HG03520 (cell line): ENCODE measurements around the gene ZDHHC7.

Experiments used
- ATAC-seq: cut with Tn5 transposase; IDR thresholded peaks from one replicate; pipeline ENCODE4 v1.9.1; 2021; ENCODE audit warnings: mild to moderate bottlenecking, moderate library complexity; ENCODE audit not compliant: unreplicated experiment

Gene ZDHHC7

DNA sequence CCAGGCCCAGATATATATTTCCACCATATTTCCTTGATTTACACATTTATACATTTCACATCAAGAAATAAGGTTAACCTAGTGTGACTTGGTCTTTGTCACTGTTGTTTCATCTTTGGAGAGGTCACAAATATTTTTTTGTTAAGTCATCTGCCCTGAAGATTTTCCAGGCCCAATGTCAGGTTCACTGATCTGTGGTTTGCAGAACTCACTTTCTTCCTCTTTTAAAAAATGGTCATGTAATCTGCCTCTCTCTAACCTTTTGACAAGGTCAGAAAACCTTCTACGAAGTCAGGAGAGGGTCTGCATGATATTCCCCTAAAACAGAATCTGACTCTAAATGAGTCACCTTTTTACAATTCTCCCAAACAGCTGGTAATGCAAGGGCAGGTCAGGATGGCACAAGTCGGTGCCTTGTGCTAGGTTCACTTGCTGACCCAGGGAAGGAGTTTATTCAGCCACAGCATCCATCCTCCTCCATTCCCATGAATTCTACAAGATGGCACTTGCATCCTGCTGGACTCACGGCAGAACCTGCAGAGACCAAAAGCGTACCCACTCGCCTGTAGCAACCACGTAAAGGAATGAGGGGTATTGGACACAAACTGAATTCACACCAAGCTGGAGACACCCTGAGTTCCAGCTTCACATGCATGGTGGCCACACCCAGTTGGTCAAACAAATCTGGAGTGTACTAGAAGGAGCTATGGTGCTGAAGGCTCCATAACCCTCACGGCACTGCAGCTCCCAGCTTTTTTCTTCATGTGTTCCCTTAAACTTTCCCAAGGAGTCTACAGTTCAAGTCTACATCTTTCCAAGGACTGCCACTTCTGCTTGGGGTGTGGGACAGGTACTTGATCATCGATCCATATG lies 14.7 kb upstream of the ZDHHC7 start:
- ATAC-seq = no peak

GRCh38 chr16:85019659-85020245 lies 8.4 kb upstream of the ZDHHC7 start:
- ATAC-seq = no peak

- ATAC-seq = no peak
Observed at GRCh38 chr16:85018529-85019236, 7.3 kb upstream of the ZDHHC7 start.

DNA sequence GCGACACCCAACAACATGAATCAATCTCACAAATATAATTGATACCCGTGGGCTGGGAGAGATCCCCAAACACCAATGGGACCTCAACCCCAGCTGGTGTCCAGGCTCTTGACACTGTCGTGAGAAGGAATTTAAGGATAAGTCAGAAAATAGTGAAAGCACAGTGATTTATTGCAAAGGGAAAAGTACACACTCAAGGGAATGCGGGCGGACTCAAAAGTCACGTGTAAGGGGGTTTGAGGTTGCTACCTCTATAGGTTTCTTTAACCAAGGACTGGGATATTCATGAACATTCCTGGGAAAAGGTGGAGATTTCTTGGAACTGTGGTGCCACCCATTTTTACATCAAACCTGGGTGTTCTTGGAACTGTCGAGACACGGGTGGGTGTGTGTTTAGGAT lies 6.3 kb upstream of the ZDHHC7 start:
- ATAC-seq = no peak

DNA sequence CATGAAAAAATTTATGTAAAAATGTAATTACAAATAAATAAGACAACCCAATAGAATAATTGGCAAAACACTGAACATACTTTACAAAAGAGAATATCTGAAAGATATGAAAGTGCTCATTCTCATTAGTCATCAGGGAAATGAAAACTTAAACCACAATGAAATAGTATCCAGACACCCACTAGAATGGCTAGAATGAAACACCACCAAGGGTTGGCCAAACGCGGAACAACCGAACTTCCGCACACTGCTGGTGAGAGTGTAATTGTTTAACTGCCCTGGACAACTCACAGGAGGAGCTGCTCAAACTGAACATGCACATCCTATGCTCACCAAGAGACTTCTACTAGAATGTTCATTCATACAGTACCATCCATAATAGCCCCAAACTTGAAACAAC lies 5.8 kb upstream of the ZDHHC7 start:
- ATAC-seq = no peak

- no peak for ATAC-seq
Observed at GRCh38 chr16:85015481-85016187, 4.3 kb upstream of the ZDHHC7 start.

DNA sequence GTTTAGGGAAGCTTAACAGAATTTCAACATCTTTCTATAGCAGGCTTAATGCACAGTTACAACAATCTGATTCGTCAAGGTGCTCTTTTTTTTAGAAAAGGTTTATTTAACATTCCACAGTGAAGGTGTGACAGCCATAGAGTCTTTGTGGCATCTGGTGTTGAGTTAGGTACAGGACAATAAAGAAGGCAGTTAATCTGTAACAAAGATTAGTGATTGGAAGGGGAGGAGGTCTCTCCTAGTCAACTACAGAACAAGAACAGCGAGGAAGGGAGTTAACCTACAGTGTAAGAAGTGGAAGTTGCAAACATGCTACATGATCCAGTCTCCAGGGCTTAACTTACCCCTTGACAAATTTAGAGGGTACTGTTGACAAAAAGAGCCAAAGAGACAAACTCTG lies 3.0 kb upstream of the ZDHHC7 start:
- ATAC-seq = no peak

- no peak for ATAC-seq
Observed at GRCh38 chr16:85011846-85012284, 530 bp upstream of the ZDHHC7 start.

GRCh38 chr16:85010446-85010930 lies 847 bp downstream of the ZDHHC7 start:
- no peak for ATAC-seq

- no peak for ATAC-seq
Observed at GRCh38 chr16:85008271-85008670, 3.1 kb downstream of the ZDHHC7 start.

DNA sequence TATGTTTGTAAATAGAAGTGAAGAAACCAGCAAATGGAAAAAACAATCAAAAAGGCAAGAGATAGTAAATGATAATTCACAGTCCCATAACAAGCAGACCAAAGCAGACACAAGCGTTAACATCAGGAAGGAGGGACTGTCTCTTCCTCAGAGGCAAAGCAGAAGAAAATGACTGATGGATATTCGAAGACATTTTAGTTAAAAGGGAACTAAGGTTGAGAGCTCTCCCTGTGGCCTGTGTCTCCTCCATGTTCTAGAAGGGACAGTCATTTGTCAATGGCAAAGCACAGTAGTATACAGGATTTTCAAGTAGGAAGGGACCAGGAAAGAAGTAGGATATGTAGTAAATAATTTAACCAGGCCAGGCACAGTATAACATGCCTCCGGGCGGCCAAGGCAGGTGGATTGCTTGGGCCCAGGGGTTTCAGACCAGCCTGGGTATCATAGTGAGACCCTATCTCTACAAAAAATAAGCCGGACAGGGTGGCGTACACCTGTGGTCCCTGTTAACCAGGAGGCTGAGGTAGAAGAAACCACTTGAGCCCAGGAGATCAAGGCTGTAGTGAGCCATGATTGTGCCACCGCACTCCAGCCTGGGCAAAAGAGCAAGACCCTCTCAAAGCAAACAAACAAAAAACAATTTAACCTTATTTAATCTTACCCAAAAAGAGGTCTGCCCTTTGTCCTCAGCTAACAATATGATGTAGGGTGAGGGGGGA lies 3.7 kb downstream of the ZDHHC7 start:
- ATAC-seq = no peak

- ATAC-seq = no peak
Observed at GRCh38 chr16:85006639-85007038, 4.7 kb downstream of the ZDHHC7 start.

- ATAC-seq = no peak
Observed at GRCh38 chr16:85005285-85006069, 5.9 kb downstream of the ZDHHC7 start.

DNA sequence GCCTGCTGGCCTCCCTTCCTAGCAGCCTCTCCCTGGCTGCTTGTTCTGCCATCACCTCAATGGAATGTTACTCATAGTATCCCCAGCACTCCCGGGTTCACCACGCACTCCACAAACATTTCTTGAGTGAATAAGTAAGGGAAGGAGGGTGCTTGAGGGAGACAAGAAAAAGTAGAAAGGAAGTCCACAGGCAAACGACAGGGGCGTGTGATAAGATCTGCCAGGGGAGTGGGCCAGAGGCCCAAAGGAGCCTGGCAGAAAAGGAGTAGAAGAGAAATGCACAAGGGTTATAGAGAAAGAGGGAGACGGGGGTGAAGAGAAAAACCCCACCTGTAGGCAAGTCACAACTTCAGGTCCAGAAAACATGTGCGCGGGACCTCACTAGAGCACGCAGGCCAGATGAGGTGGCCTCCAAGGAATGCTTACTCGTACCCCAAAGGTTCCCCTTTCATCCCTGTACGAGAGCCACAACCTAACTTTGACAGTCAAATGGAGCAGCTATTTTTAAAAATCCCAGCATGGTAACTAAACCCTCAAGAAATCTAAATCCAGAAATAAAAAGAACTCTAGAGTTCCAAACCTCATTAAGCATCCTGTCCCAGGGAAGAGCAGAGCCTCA lies 6.6 kb downstream of the ZDHHC7 start:
- ATAC-seq = no peak

DNA sequence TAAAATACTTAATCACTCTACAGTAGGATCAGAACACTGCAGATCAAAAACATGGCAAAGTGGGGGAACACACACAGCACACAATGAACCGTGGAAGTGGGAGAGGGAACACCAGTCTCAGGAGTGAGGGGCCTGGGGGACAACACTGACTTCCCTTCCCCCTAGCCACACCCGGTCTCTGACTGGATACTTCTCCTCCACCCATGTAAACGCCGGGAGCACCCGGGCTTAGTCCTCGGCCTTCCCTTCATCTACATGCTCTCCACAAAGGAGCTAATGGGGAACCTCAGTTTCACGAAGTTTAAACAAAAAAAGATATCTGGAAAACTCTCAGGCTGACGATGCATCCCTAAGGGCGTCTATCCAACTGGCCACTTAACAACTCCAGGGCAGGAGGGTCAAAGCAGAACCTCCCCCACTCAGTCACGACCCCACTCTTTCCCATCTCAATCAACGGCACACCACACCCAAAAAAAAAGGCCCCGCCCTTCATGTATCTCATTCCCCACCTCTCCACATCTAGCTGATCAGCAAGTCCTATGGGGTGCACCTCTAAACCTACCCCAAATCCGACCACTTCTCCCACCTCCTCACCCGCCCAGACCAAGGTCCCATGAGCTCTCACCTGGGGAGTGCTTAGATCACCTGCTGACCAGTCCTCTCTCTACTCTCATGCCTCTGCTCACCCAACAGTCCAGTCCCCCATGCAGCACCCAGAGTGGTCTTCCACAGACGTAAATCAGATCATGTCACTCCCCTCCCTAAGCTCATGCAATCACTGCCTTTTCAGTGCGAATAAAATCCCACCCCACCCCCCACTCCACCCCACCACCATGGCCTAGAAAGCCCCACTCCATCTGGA lies 7.4 kb downstream of the ZDHHC7 start:
- ATAC-seq = no peak

DNA sequence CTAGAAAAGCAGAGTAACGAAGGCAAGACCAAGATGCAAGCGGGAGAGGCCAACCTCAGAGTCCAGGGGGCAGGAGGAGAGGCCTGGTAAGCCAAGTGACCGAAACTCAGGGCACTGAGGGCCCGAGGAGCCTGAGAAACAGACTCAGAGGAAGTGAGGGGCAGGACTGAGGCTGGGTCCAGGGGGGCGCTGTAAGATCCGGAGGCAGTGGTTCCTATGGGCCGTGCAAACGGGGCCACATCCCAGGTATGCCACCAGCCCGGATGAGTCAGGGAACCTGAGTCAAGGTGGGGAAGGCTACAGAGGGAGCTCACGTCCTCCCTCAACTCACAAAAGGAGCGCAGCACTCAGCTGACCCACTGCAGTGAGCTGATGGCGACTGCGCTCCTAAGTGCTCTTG lies 8.3 kb downstream of the ZDHHC7 start:
- ATAC-seq = no peak

DNA sequence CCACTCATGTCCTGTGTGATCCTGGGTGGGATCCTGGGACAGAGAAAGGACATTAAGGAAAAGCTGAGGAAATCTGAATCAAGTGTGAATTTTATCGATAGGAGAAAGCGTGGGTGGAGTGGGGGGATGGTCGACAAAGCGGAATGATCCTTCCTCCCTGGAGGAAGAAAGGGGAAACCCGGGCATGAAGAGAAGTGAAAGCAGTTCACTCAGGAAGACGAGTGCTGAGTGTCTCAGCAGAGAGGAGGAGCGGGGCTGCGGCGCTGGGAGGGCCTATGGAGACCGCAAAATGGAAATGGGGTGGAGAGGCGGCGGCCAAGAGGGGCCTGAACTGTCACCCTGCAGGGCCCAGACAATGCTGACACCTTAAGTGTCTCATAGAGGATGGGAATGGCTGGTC lies 8.7 kb downstream of the ZDHHC7 start:
- ATAC-seq = peak; percentile 50

DNA sequence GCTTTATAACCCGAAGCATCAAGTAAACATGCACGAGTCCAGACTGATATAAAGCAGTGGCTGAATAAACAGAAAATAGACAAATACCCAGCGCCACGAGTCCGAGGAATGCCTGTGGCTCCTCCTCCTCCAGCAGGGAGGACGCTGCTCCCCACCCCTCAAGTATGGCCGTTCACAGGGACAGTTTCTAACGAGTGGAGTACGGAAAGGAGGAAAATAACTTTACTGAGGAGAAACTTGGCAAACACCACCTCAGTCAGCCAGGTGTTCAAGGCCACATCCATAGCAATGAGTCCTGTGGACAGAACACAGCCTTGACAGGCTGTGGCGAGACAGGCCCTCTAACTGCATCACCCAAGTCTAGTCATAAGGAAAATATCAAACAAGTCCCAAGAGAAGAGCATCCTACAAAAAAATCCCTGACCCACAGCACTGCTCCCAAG lies 9.2 kb downstream of the ZDHHC7 start:
- no peak for ATAC-seq
